GM12864 (cell line): ENCODE results near the gene TMEM192.
A peak's percentile ranks its signal among the peaks of the same experiment; 100 is the strongest.

Experiments used
- DNase-seq: peaks from one replicate; pipeline ENCODE4 v3.0.0-alpha.2; 2011; ENCODE audit warnings: low read depth
- H3K4me3 ChIP-seq: 2 replicates; pipeline ENCODE4 v1.5.1; 2011; ENCODE audit warnings: mild to moderate bottlenecking, low read depth, low read length, control low read depth
- TF ChIP-seq, protein P1 (sequence below): IDR thresholded peaks from 2 replicates; pipeline ENCODE4 v1.5.1; 2011; ENCODE audit warnings: low read depth, mild to moderate bottlenecking, moderate library complexity, low read length, control low read depth, inconsistent platforms; ENCODE audit errors: missing control alignments

Gene TMEM192

GRCh38 chr4:165112368-165113121 lies at the start of gene TMEM192:
Gene TMEM192 (minus strand): TSS chr4:165112860. CDS start chr4:165112773, 87 bp downstream.
- DNase-seq, result no peak
- peak within 1 kb of the TSS; percentile 94 for H3K4me3 ChIP-seq

GRCh38 chr4:165158762-165159161 lies 46.1 kb upstream of the TMEM192 start:
- H3K4me3 ChIP-seq, result no peak overlapping the region
- TF ChIP-seq, protein P1, sequence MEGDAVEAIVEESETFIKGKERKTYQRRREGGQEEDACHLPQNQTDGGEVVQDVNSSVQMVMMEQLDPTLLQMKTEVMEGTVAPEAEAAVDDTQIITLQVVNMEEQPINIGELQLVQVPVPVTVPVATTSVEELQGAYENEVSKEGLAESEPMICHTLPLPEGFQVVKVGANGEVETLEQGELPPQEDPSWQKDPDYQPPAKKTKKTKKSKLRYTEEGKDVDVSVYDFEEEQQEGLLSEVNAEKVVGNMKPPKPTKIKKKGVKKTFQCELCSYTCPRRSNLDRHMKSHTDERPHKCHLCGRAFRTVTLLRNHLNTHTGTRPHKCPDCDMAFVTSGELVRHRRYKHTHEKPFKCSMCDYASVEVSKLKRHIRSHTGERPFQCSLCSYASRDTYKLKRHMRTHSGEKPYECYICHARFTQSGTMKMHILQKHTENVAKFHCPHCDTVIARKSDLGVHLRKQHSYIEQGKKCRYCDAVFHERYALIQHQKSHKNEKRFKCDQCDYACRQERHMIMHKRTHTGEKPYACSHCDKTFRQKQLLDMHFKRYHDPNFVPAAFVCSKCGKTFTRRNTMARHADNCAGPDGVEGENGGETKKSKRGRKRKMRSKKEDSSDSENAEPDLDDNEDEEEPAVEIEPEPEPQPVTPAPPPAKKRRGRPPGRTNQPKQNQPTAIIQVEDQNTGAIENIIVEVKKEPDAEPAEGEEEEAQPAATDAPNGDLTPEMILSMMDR, result no peak
- no peak for DNase-seq

More at GRCh38 chr4:165112368-165113121, at the start of gene TMEM192:
- TF ChIP-seq, protein P1, result peak; percentile 33

- TF ChIP-seq, protein P1, result no peak
- H3K4me3 ChIP-seq, result no peak overlapping the region
- DNase-seq, result no peak
Measured at GRCh38 chr4:165156906-165157305, 44.2 kb upstream of the TMEM192 start.

DNA sequence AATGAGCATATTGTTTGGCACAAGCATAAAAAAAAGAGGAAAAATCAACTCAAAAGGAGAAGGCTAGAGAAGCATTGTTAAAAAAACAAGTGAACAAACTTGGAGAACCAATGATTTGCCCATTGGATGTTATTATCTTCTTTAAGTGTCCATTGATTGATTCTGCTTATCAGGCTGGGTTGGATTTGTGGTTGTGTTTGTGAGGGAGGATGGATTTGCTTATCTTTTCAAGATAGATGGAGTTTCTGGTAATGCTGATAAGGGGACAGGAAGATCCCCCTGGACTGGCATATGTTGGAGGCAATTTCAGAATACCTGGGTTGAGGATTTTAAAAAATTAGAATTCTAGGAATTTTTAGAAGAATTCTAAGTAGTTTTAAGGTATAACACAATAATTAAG lies 41.8 kb upstream of the TMEM192 start:
- no peak for DNase-seq
- H3K4me3 ChIP-seq, result no peak overlapping the region
- TF ChIP-seq, protein P1, result no peak

- DNase-seq, result no peak
- TF ChIP-seq, protein P1, result no peak
- no peak overlapping the region for H3K4me3 ChIP-seq
Measured at GRCh38 chr4:165152527-165152926, 39.9 kb upstream of the TMEM192 start.

DNA sequence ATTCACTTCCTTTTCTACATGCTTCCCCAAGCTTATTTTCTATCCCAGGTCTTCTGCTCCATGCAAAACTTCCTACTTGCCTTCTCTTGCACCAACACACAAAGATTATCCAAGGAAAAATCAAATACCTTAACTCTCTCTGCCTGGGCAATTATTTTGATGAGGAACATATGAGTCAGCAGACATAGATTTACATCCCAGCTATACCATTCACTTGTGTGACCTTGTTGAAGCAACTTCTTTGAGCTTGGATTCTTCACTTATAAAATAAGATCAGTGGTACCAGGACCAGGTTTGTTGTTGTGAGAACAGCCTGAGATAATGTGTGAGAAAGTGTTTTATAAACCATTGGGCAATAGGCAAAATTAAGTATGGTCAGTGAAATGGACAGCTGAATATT lies 39.1 kb upstream of the TMEM192 start:
- no peak overlapping the region for H3K4me3 ChIP-seq
- TF ChIP-seq, protein P1, result no peak
- no peak for DNase-seq

GRCh38 chr4:165150545-165150944 lies 37.9 kb upstream of the TMEM192 start:
- DNase-seq, result no peak
- TF ChIP-seq, protein P1, result no peak
- no peak overlapping the region for H3K4me3 ChIP-seq
